Measurements from ENCODE around the gene ARL11.

The ARL11 gene

DNA sequence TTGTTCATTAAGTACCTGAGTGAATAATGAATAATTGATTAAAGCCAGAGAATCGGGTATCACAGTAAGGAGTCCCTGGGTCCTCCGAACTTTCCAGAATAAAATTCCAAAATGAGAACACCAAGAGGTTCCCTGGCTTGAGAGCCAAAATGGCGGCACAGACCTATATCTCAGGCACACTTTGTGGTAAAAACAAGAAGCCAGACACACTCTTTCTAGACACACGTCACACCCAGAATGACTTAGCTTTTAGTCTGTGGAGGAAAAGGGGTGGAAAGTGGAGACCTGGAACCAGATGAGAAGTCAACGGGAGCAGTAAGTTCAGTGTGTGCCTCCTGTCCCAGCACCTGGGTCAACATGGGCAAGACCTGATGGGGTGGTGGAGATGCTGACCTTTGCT is 8.4 kb downstream of the ARL11 start:
- no peaks in the 10 kb centered on the region for H3K4me1 ChIP-seq (ENCODE audit: control insufficient read depth in 1 of 2, insufficient read depth in 2 of 2, low read length in 2 of 2)
- H3K27ac ChIP-seq (ENCODE audit: low read length), result no peak overlapping the region
- H3K36me3 ChIP-seq (ENCODE audit: control insufficient read depth in 1 of 2, insufficient read depth in 2 of 2, low read length in 2 of 2), result no peaks in the 10 kb centered on the region
- H3K4me3 ChIP-seq (ENCODE audit: low read depth in 1 of 2, low read length in 2 of 2), result no peak overlapping the region
- no peaks in the 10 kb centered on the region for H3K27me3 ChIP-seq (ENCODE audit: low read depth, low read length)
- no peaks in the 10 kb centered on the region for H3K9me3 ChIP-seq (ENCODE audit: control insufficient read depth in 1 of 2, low read length in 2 of 2)

- no peaks in the 10 kb centered on the region for H3K36me3 ChIP-seq (ENCODE audit: control insufficient read depth in 1 of 2, insufficient read depth in 2 of 2, low read length in 2 of 2)
- no peaks in the 10 kb centered on the region for H3K27me3 ChIP-seq (ENCODE audit: low read depth, low read length)
- no peaks in the 10 kb centered on the region for H3K9me3 ChIP-seq (ENCODE audit: control insufficient read depth in 1 of 2, low read length in 2 of 2)
- no peaks in the 10 kb centered on the region for H3K4me1 ChIP-seq (ENCODE audit: control insufficient read depth in 1 of 2, insufficient read depth in 2 of 2, low read length in 2 of 2)
- H3K27ac ChIP-seq (ENCODE audit: low read length), result no peak overlapping the region
- no peak overlapping the region for H3K4me3 ChIP-seq (ENCODE audit: low read depth in 1 of 2, low read length in 2 of 2)
Observed at GRCh38 chr13:49638030-49638743, 9.9 kb downstream of the ARL11 start.

DNA sequence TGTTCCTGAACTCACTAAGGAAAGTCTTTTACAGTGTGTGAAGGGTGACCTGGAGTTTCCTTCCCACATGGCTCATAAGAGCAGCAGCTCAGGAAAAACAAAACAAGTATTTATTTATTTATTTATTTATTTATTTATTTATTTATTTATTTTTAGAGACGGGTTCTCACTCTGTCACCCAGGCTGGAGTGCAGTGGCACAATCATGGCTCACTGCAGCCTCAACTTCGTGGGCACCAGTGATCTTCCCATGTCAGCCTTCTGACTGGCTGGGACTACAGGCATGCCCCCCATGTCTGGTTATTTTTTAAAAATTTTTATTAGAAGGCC is 10.4 kb downstream of the ARL11 start:
- Histone ChIP-seq H3K4me3 (ENCODE audit: low read depth in 1 of 2, low read length in 2 of 2) (no peak overlapping the region), H3K27ac (ENCODE audit: low read length) (no peak overlapping the region), H3K36me3 (ENCODE audit: control insufficient read depth in 1 of 2, insufficient read depth in 2 of 2, low read length in 2 of 2) (no peaks in the 10 kb centered on the region), H3K27me3 (ENCODE audit: low read depth, low read length) (no peaks in the 10 kb centered on the region), H3K9me3 (ENCODE audit: control insufficient read depth in 1 of 2, low read length in 2 of 2) (no peaks in the 10 kb centered on the region), H3K4me1 (ENCODE audit: control insufficient read depth in 1 of 2, insufficient read depth in 2 of 2, low read length in 2 of 2) (no peaks in the 10 kb centered on the region)

DNA sequence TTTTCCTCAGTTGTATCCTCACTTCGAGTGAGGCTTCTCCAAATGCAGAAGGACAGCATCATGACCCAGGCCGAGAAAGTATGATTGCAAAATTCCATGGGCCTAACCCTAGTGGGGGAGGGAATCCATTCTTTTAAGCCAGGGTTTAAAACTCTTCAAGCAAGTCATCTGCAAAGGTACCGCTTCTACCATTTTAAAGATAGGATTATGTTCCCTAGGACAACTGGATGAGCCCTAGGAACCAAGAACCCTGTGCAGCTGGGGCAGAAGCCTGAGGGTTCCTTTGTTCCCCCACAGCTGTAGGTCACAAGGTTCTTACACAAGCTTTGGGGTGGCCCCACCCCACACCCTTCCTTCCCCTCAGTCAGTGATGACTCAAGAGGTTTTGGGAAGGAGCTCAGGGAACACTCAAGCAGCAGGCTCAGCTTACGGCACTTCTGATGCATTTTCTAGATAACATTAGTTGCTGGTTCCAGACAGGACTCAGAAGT is 13.5 kb downstream of the ARL11 start:
- H3K27ac ChIP-seq (ENCODE audit: low read length), result peak overlapping the region; percentile 43
- no peak overlapping the region for H3K4me3 ChIP-seq (ENCODE audit: low read depth in 1 of 2, low read length in 2 of 2)
- H3K27me3 ChIP-seq (ENCODE audit: low read depth, low read length), result no peaks in the 10 kb centered on the region
- no peaks in the 10 kb centered on the region for H3K9me3 ChIP-seq (ENCODE audit: control insufficient read depth in 1 of 2, low read length in 2 of 2)
- H3K36me3 ChIP-seq (ENCODE audit: control insufficient read depth in 1 of 2, insufficient read depth in 2 of 2, low read length in 2 of 2), result no peaks in the 10 kb centered on the region
- no peaks in the 10 kb centered on the region for H3K4me1 ChIP-seq (ENCODE audit: control insufficient read depth in 1 of 2, insufficient read depth in 2 of 2, low read length in 2 of 2)

DNA sequence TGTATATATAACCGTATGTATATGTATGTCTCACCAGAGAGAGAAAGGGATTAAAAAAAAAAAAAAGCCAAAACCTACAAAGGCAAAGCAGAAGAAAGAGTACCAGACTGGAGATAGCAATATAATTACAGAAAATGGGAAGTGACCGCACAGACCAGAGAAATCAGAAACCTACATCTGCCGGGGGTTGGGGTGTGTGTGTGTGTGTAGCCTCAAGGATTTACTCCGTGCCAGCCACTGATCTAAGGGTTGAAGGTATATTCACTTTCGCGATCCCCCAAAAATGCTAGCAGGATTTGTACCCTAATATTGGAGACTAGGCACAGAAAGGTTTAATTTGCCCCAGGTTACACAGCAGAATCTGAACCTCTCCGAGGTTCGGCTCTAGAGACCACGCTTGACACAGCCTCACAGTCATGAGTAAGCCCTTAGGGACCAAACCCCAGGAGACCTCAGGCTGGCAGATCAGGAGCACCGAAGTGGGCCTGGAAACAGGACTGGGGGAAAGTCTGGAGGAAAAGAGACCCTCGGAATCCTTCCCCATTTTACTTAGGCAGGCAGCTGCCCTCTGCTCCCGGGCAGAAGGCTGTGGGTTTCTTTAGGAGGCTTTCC is 14.8 kb downstream of the ARL11 start:
- Histone ChIP-seq H3K9me3 (ENCODE audit: control insufficient read depth in 1 of 2, low read length in 2 of 2) (no peaks in the 10 kb centered on the region), H3K4me1 (ENCODE audit: control insufficient read depth in 1 of 2, insufficient read depth in 2 of 2, low read length in 2 of 2) (no peaks in the 10 kb centered on the region), H3K4me3 (ENCODE audit: low read depth in 1 of 2, low read length in 2 of 2) (no peak overlapping the region), H3K36me3 (ENCODE audit: control insufficient read depth in 1 of 2, insufficient read depth in 2 of 2, low read length in 2 of 2) (no peaks in the 10 kb centered on the region), H3K27me3 (ENCODE audit: low read depth, low read length) (no peaks in the 10 kb centered on the region), H3K27ac (ENCODE audit: low read length) (no peak overlapping the region)

DNA sequence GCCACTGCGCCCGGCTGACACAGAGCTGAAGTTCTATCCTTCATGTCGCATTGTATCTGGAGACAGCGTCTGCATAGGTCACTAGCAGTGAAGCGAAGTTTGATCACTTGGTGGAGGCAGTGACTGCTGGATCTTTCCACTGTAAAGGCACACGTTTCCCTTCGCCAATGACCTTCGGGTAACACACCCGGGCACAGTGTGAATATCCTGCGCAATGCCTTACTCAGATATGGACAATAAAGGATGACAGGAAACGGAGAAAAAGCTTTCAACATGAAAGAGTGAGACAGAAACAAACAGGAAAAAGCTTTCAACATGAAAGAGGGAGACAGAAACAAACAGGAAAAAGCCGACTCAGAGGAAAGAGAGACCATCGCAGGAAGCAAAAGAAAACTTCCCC is 17.1 kb downstream of the ARL11 start:
- H3K4me1 ChIP-seq (ENCODE audit: control insufficient read depth in 1 of 2, insufficient read depth in 2 of 2, low read length in 2 of 2), result peaks cover 0 to 6% of the 10 kb centered on the region in 2 donors
- H3K9me3 ChIP-seq (ENCODE audit: control insufficient read depth in 1 of 2, low read length in 2 of 2), result no peaks in the 10 kb centered on the region
- no peak overlapping the region for H3K27ac ChIP-seq (ENCODE audit: low read length)
- no peaks in the 10 kb centered on the region for H3K36me3 ChIP-seq (ENCODE audit: control insufficient read depth in 1 of 2, insufficient read depth in 2 of 2, low read length in 2 of 2)
- H3K4me3 ChIP-seq (ENCODE audit: low read depth in 1 of 2, low read length in 2 of 2), result no peak overlapping the region
- no peaks in the 10 kb centered on the region for H3K27me3 ChIP-seq (ENCODE audit: low read depth, low read length)

DNA sequence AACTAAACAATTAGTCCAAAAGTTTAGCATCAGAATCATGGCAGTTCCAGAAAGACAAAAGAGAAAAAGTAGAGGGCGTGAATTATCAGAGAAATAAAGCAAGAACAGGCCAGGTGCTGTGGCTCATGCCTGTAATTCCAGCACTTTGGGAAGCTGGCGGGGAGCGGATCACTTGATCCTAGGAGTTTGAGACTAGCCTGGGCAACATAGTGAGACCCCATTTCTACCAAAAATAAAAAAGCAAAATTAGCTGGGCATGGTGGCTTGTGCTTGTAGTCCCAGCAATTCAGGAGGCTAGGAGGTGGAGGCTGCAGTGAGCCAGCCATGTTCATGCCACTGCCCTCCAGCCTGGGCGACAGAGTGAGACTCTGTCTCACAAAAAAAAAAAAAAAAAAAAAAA is 18.4 kb downstream of the ARL11 start:
- Histone ChIP-seq H3K9me3 (ENCODE audit: control insufficient read depth in 1 of 2, low read length in 2 of 2) (no peaks in the 10 kb centered on the region), H3K4me3 (ENCODE audit: low read depth in 1 of 2, low read length in 2 of 2) (no peak overlapping the region), H3K36me3 (ENCODE audit: control insufficient read depth in 1 of 2, insufficient read depth in 2 of 2, low read length in 2 of 2) (no peaks in the 10 kb centered on the region), H3K4me1 (ENCODE audit: control insufficient read depth in 1 of 2, insufficient read depth in 2 of 2, low read length in 2 of 2) (peaks cover 0 to 6% of the 10 kb centered on the region in 2 donors), H3K27ac (ENCODE audit: low read length) (no peak overlapping the region), H3K27me3 (ENCODE audit: low read depth, low read length) (no peaks in the 10 kb centered on the region)

DNA sequence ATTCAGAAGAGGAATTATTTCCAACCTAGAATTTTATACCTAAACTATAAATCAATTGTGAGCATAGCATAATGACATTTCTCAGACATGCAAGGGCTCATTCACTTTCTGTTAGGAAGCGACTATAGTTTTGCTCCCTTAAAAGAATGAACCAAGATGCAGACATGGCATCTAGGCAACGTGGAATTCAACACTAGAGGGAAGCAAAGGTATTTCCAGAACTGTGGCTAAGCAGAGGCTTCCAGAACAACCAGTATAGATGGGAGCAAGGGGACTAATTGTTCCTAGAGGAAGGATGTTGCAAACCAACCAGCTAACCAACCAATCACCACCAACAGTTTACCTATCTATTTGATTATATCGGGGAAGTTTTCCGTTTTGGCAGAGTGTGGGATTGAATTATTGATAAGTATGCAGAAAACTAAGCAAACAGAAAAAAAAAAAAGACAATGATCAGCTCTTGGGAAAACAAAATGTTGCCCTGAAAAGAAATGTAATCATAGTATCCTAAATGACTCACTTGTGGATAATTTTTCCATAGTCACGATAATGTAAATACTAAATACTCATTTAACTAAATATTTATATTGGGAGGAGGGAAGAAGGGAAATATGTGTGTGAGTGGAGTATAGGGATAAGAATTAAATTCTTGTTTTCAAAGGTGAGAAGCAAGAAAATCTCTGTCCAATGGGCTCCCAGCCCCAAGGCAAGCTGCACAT is 21.1 kb downstream of the ARL11 start:
- Histone ChIP-seq H3K27me3 (ENCODE audit: low read depth, low read length) (no peaks in the 10 kb centered on the region), H3K27ac (ENCODE audit: low read length) (no peak overlapping the region), H3K4me3 (ENCODE audit: low read depth in 1 of 2, low read length in 2 of 2) (no peak overlapping the region), H3K36me3 (ENCODE audit: control insufficient read depth in 1 of 2, insufficient read depth in 2 of 2, low read length in 2 of 2) (no peaks in the 10 kb centered on the region), H3K9me3 (ENCODE audit: control insufficient read depth in 1 of 2, low read length in 2 of 2) (no peaks in the 10 kb centered on the region), H3K4me1 (ENCODE audit: control insufficient read depth in 1 of 2, insufficient read depth in 2 of 2, low read length in 2 of 2) (peaks cover 0 to 6% of the 10 kb centered on the region in 2 donors)

- H3K36me3 ChIP-seq (ENCODE audit: control insufficient read depth in 1 of 2, insufficient read depth in 2 of 2, low read length in 2 of 2), result no peaks in the 10 kb centered on the region
- H3K4me1 ChIP-seq (ENCODE audit: control insufficient read depth in 1 of 2, insufficient read depth in 2 of 2, low read length in 2 of 2), result peaks cover 0 to 6% of the 10 kb centered on the region in 2 donors
- no peaks in the 10 kb centered on the region for H3K9me3 ChIP-seq (ENCODE audit: control insufficient read depth in 1 of 2, low read length in 2 of 2)
- no peak overlapping the region for H3K4me3 ChIP-seq (ENCODE audit: low read depth in 1 of 2, low read length in 2 of 2)
- H3K27me3 ChIP-seq (ENCODE audit: low read depth, low read length), result no peaks in the 10 kb centered on the region
- H3K27ac ChIP-seq (ENCODE audit: low read length), result no peak overlapping the region
Observed at GRCh38 chr13:49649963-49650312, 21.6 kb downstream of the ARL11 start.

- peaks cover 0 to 6% of the 10 kb centered on the region in 2 donors for H3K4me1 ChIP-seq (ENCODE audit: control insufficient read depth in 1 of 2, insufficient read depth in 2 of 2, low read length in 2 of 2)
- no peaks in the 10 kb centered on the region for H3K36me3 ChIP-seq (ENCODE audit: control insufficient read depth in 1 of 2, insufficient read depth in 2 of 2, low read length in 2 of 2)
- H3K9me3 ChIP-seq (ENCODE audit: control insufficient read depth in 1 of 2, low read length in 2 of 2), result no peaks in the 10 kb centered on the region
- H3K27me3 ChIP-seq (ENCODE audit: low read depth, low read length), result no peaks in the 10 kb centered on the region
- no peak overlapping the region for H3K4me3 ChIP-seq (ENCODE audit: low read depth in 1 of 2, low read length in 2 of 2)
- no peak overlapping the region for H3K27ac ChIP-seq (ENCODE audit: low read length)
Observed at GRCh38 chr13:49651570-49652354, 23.5 kb downstream of the ARL11 start.
